Sigmoid colon (tissue), 7 donors: ENCODE results near the gene POU2AF1. TPM values are rescaled to one million over a fixed set of nuclear protein-coding genes. Genes with fewer than 3 reads are reported as not detected.
A peak's percentile ranks its signal among the peaks of the same experiment; 100 is the strongest.

Experiments
- DNase-seq: peaks from one replicate; pipeline ENCODE4 v3.0.0-alpha.2; 2019
- H3K27ac ChIP-seq, 4 donors: fragments of 200-600 bp; sonication (generic); one replicate each; pipeline ENCODE4 v1.5.1; 2016 to 2019; ENCODE audit warnings: mild to moderate bottlenecking in 1 of 4
- H3K27me3 ChIP-seq, 3 donors: fragments of 200-600 bp; sonication (generic); one replicate each; pipeline ENCODE4 v1.5.1; 2019; ENCODE audit warnings: mild to moderate bottlenecking in 1 of 3
- H3K36me3 ChIP-seq, 4 donors: fragments of 200-600 bp; sonication (generic); one replicate each; pipeline ENCODE4 v1.5.1; 2016 to 2019
- H3K4me1 ChIP-seq, 4 donors: fragments of 200-600 bp; sonication (generic); one replicate each; pipeline ENCODE4 v1.5.1; 2017 to 2019
- H3K4me3 ChIP-seq, 4 donors: fragments of 200-600 bp; sonication (generic); one replicate each; pipeline ENCODE4 v1.5.1; 2017 to 2019; ENCODE audit warnings: mild to moderate bottlenecking in 2 of 4, moderate library complexity in 1 of 4
- H3K9me3 ChIP-seq, 4 donors: fragments of 200-600 bp in 3 of 4; sonication (generic) in 3 of 4; one replicate each; pipeline versions ENCODE4 v1.5.1 to v1.6.1; 2013 to 2019
- CTCF ChIP-seq, 4 experiments: fragments of 450-650 bp in 3 of 4; fragments of 200-600 bp in 1 of 4; IDR thresholded peaks; one replicate each; pipeline ENCODE4 v1.5.1; 2016 to 2019; ENCODE audit warnings: antibody characterized with exemption in 4 of 4, mild to moderate bottlenecking in 3 of 4, moderate library complexity in 2 of 4
- EP300 ChIP-seq, 4 donors: sonication (generic); formaldehyde crosslinking; IDR thresholded peaks; one replicate each; pipeline ENCODE4 v1.6.1; 2017; ENCODE audit warnings: antibody characterized with exemption in 4 of 4
- POLR2A ChIP-seq, 2 donors: fragments of 450-650 bp; IDR thresholded peaks; one replicate each; pipeline ENCODE4 v1.6.1; 2016; ENCODE audit warnings: antibody characterized with exemption in 2 of 2, mild to moderate bottlenecking in 2 of 2, moderate library complexity in 2 of 2
- POLR2AphosphoS5 ChIP-seq, 4 donors: sonication (generic); formaldehyde crosslinking; IDR thresholded peaks; one replicate each; pipeline ENCODE4 v1.6.1; 2017; ENCODE audit warnings: antibody characterized with exemption in 4 of 4
- WGBS, 2 donors: extraction: QIAGEN DNeasy Blood & Tissue Kit; methylation state at CpG; one replicate each; pipeline ENCODE4 v1.1.7; 2013; 5-methylcytosine and 5-hydroxymethylcytosine counted together
- intact Hi-C: fragments of 100-400 bp; cut with DNase I; formaldehyde crosslinking; loops from one replicate; pipeline ENCODE4 v1.15.1; 2023
- polyA plus RNA-seq, 3 donors: library from polyadenylated mRNA; stranded (reverse); fragments of 200-250 nt; gene quantifications; one replicate each; pipeline ENCODE4 v1.2.3, GENCODE V29; 2013
- total RNA-seq, 4 donors: library from RNA; depleted of rRNA; stranded (reverse); fragments of >200 nt; gene quantifications; one replicate each; pipeline ENCODE4 v1.1.0, GENCODE V29; 2016
- donor health status: healthy with polysubstance abuse.
- donor health status: Bipolar disorder and iron deficiency.
- donor health status: healthy.

The POU2AF1 gene
- total and polyA plus RNA-seq, 7 donors = 0.16 to 27.0 (median 1.1) TPM; not detected in 3

GRCh38 chr11:111326824-111327223, 52.3 kb downstream of the POU2AF1 start:
- peak overlapping the region in 1 of 4 donors; percentile 75 for H3K27ac ChIP-seq
- H3K9me3 ChIP-seq = no peaks in the 10 kb centered on the region
- intact Hi-C loops = no loop called here

GRCh38 chr11:111325259-111325658, 53.8 kb downstream of the POU2AF1 start:
- intact Hi-C loops = no loop called here
- DNase-seq = no peak
- 94 to 95% methylated on average over 5 of the region's 5 CpGs for WGBS, 2 donors
- no peaks in the 10 kb centered on the region for H3K36me3 ChIP-seq
- no peaks in the 10 kb centered on the region for H3K27me3 ChIP-seq
- no peak overlapping the region for H3K4me3 ChIP-seq
- no peaks in the 10 kb centered on the region for H3K9me3 ChIP-seq
- TF ChIP-seq POLR2AphosphoS5 (IDR thresholded peaks at IDR 0.05) (no peak), POLR2A (IDR thresholded peaks at IDR 0.05) (no peak), EP300 (IDR thresholded peaks at IDR 0.05) (no peak), CTCF (IDR thresholded peaks at IDR 0.05) (no peak)
- H3K4me1 ChIP-seq = peaks cover 0 to 52% (median 45%) of the 10 kb centered on the region in 4 donors
- H3K27ac ChIP-seq = peak overlapping the region in 1 of 4 donors; percentile 66

More at GRCh38 chr11:111326824-111327223, 52.3 kb downstream of the POU2AF1 start:
- 55 to 89% methylated on average over 4 of the region's 4 CpGs for WGBS, 2 donors
- Histone ChIP-seq H3K4me3 (no peak overlapping the region), H3K4me1 (peaks cover 0 to 59% (median 53%) of the 10 kb centered on the region in 4 donors), H3K27me3 (no peaks in the 10 kb centered on the region), H3K36me3 (no peaks in the 10 kb centered on the region)
- no peak for DNase-seq
- TF ChIP-seq POLR2A (IDR thresholded peaks at IDR 0.05) (no peak), EP300 (IDR thresholded peaks at IDR 0.05) (no peak), POLR2AphosphoS5 (IDR thresholded peaks at IDR 0.05) (no peak), CTCF (IDR thresholded peaks at IDR 0.05) (no peak)

GRCh38 chr11:111324277-111324720, 54.8 kb downstream of the POU2AF1 start:
- TF ChIP-seq POLR2A (IDR thresholded peaks at IDR 0.05) (no peak), CTCF (IDR thresholded peaks at IDR 0.05) (no peak), EP300 (IDR thresholded peaks at IDR 0.05) (no peak), POLR2AphosphoS5 (IDR thresholded peaks at IDR 0.05) (no peak)
- Histone ChIP-seq H3K4me1 (peaks cover 0 to 44% (median 37%) of the 10 kb centered on the region in 4 donors), H3K36me3 (no peaks in the 10 kb centered on the region), H3K27me3 (no peaks in the 10 kb centered on the region), H3K4me3 (no peak overlapping the region), H3K9me3 (no peaks in the 10 kb centered on the region), H3K27ac (peak overlapping the region in 3 of 4 donors; percentile 44 to 66 (median 60))
- WGBS, 2 donors = 71 to 83% methylated on average over 5 of the region's 5 CpGs
- no peak for DNase-seq
- intact Hi-C loops = no loop called here

GRCh38 chr11:111322534-111322933, 56.5 kb downstream of the POU2AF1 start:
- no peak overlapping the region for H3K4me3 ChIP-seq
- DNase-seq = no peak
- H3K4me1 ChIP-seq = peaks cover 0 to 26% (median 20%) of the 10 kb centered on the region in 4 donors
- H3K27me3 ChIP-seq = no peaks in the 10 kb centered on the region
- no peak overlapping the region for H3K27ac ChIP-seq
- intact Hi-C loops = no loop called here
- no peaks in the 10 kb centered on the region for H3K9me3 ChIP-seq
- TF ChIP-seq POLR2AphosphoS5 (IDR thresholded peaks at IDR 0.05) = no peak
- no peak for TF ChIP-seq EP300 (IDR thresholded peaks at IDR 0.05)
- no peak for TF ChIP-seq CTCF (IDR thresholded peaks at IDR 0.05)
- TF ChIP-seq POLR2A (IDR thresholded peaks at IDR 0.05) = no peak
- WGBS, 2 donors = 96% methylated on average over 2 of the region's 2 CpGs
- no peaks in the 10 kb centered on the region for H3K36me3 ChIP-seq
